Natural killer cell (primary cell): ENCODE data around the gene CTTNBP2NL. TPM values are rescaled to one million over a fixed set of nuclear protein-coding genes. Genes with fewer than 3 reads are reported as not detected.

Source experiments
- ATAC-seq, 3 donors: fragments of 150-1000 bp in 2 of 3; fragments of 200-7000 bp in 1 of 3; cut with Tn5 transposase; 1 replicate in 1 of 3; 2 replicates in 2 of 3; pipeline ENCODE4 v1.10.0; 2021; ENCODE audit warnings: mild to moderate bottlenecking in 2 of 3, moderate library complexity in 2 of 3
- DNase-seq, 2 donors: peaks; one replicate each; pipeline versions ENCODE4 v3.0.0 to v3.0.0-alpha.2; 2013 to 2021; ENCODE audit warnings: mixed read lengths in 1 of 2
- H3K27ac ChIP-seq: one replicate; pipeline ENCODE4 v1.5.1; 2013; ENCODE audit warnings: mild to moderate bottlenecking, low read length
- H3K27me3 ChIP-seq: one replicate; pipeline ENCODE4 v1.6.1; 2013; ENCODE audit warnings: low read length; ENCODE audit not compliant: control insufficient read depth, insufficient read depth
- H3K36me3 ChIP-seq: one replicate; pipeline ENCODE4 v1.6.1; 2013; ENCODE audit warnings: low read length; ENCODE audit not compliant: control insufficient read depth, insufficient read depth
- H3K4me1 ChIP-seq: one replicate; pipeline ENCODE4 v1.6.1; 2013; ENCODE audit warnings: low read length; ENCODE audit not compliant: control insufficient read depth, insufficient read depth
- H3K4me3 ChIP-seq: one replicate; pipeline ENCODE4 v1.5.1; 2013; ENCODE audit warnings: low read length
- H3K9me3 ChIP-seq: one replicate; pipeline ENCODE4 v1.6.1; 2013; ENCODE audit warnings: low read length; ENCODE audit not compliant: control insufficient read depth, insufficient read depth
- H3K27ac Mint-ChIP-seq, 2 donors: one replicate each; pipeline ENCODE4 v1.8.0; 2022; ENCODE audit warnings: mild to moderate bottlenecking in 2 of 2, mixed read lengths in 2 of 2, moderate library complexity in 1 of 2
- H3K27me3 Mint-ChIP-seq, 2 donors: one replicate each; pipeline ENCODE4 v1.8.0; 2022; ENCODE audit warnings: low read depth in 2 of 2, mixed read lengths in 2 of 2
- H3K36me3 Mint-ChIP-seq: one replicate; pipeline ENCODE4 v1.8.0; 2022; ENCODE audit warnings: mixed read lengths
- H3K4me1 Mint-ChIP-seq, 2 donors: one replicate each; pipeline ENCODE4 v1.8.0; 2022; ENCODE audit warnings: mixed read lengths in 2 of 2
- H3K4me3 Mint-ChIP-seq: one replicate; pipeline ENCODE4 v1.8.0; 2022; ENCODE audit warnings: mild to moderate bottlenecking, moderate library complexity, mixed read lengths
- H3K9me3 Mint-ChIP-seq, 2 donors: one replicate each; pipeline ENCODE4 v1.8.0; 2022; ENCODE audit warnings: mixed read lengths in 2 of 2
- WGBS: methylation state at CpG from one replicate; pipeline ENCODE4 v1.1.7; 2013; ENCODE audit warnings: missing lambda C conversion rate; ENCODE audit not compliant: insufficient coverage; 5-methylcytosine and 5-hydroxymethylcytosine counted together
- intact Hi-C: fragments of 100-400 bp; cut with micrococcal nuclease; formaldehyde crosslinking; loops from one replicate; pipeline ENCODE4 v1.14.2; 2022
- total RNA-seq, 4 donors: library from RNA; stranded (reverse); fragments of 120-200 nt in 1 of 4; gene quantifications; one replicate each; pipeline versions ENCODE4 v1.2.3 to v1.2.4, GENCODE V29; 2013 to 2022
- TF ChIP-seq, protein P1 (sequence below): fragments of 200-600 bp; IDR thresholded peaks from one replicate; pipeline ENCODE4 v1.8.0; 2022; ENCODE audit warnings: antibody characterized with exemption

The CTTNBP2NL gene
- total RNA-seq, 3 donors from 2014 or later (not counting 1 experiment from before 2014, with no cell fraction given), result 0.07 to 0.94 (median 0.15) TPM

DNA sequence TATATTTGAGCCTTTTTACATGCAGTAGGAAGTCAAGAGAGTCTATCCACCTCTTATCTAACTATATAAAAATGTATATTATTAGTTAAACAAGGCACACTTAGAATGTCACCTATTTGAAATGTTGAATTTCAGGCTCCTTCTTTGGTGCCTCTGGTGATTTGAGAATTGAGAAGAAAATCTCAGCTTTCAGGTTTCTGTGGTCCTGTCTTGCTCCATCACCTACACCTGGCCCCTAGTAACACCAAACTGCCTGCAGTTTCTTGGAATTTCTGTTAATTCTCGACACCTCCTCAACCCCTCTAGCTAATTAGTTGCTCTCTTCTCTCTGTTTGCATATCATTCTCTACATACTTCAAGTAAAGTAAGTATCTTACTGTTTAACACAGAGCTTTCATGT, 57.9 kb downstream of the CTTNBP2NL start:
- H3K27ac Mint-ChIP-seq, result no peak overlapping the region
- no peak for DNase-seq
- H3K4me1 Mint-ChIP-seq, result no peaks in the 10 kb centered on the region
- H3K9me3 ChIP-seq, result no peaks in the 10 kb centered on the region
- no peak overlapping the region for H3K27ac ChIP-seq
- 77% methylated on average over 1 of the region's 1 CpG for WGBS
- no peaks in the 10 kb centered on the region for H3K9me3 Mint-ChIP-seq
- no peak for ATAC-seq
- no peaks in the 10 kb centered on the region for H3K4me1 ChIP-seq
- no peaks in the 10 kb centered on the region for H3K27me3 ChIP-seq
- TF ChIP-seq, protein P1, sequence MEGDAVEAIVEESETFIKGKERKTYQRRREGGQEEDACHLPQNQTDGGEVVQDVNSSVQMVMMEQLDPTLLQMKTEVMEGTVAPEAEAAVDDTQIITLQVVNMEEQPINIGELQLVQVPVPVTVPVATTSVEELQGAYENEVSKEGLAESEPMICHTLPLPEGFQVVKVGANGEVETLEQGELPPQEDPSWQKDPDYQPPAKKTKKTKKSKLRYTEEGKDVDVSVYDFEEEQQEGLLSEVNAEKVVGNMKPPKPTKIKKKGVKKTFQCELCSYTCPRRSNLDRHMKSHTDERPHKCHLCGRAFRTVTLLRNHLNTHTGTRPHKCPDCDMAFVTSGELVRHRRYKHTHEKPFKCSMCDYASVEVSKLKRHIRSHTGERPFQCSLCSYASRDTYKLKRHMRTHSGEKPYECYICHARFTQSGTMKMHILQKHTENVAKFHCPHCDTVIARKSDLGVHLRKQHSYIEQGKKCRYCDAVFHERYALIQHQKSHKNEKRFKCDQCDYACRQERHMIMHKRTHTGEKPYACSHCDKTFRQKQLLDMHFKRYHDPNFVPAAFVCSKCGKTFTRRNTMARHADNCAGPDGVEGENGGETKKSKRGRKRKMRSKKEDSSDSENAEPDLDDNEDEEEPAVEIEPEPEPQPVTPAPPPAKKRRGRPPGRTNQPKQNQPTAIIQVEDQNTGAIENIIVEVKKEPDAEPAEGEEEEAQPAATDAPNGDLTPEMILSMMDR, result no peak
- H3K4me3 Mint-ChIP-seq, result no peak overlapping the region
- H3K27me3 Mint-ChIP-seq, result peaks cover 12 to 18% of the 10 kb centered on the region in 2 donors
- H3K4me3 ChIP-seq, result no peak overlapping the region
- H3K36me3 Mint-ChIP-seq, result no peaks in the 10 kb centered on the region
- H3K36me3 ChIP-seq, result no peaks in the 10 kb centered on the region
- intact Hi-C loops, result no loop called here

DNA sequence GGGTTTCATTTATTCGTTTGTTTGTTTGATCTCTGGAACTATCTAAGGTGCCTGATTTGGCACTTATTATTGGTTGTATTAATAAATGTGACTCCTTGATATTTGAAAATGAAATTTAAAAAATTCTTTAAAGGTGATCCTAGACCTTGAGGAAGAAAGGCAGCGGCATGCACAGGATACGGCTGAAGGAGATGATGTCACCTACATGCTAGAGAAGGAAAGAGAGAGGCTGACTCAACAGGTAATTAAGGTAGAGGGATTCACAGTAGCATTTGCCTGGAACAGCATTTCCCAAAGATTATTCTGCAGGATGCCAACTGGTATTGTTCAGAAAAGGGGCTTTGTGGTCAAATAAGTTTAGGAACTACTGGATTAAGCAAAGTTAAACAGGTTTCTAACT, 58.3 kb downstream of the CTTNBP2NL start:
- Histone ChIP-seq H3K36me3 (no peaks in the 10 kb centered on the region), H3K4me1 (no peaks in the 10 kb centered on the region), H3K4me3 (no peak overlapping the region), H3K27me3 (no peaks in the 10 kb centered on the region), H3K27ac (no peak overlapping the region), H3K9me3 (no peaks in the 10 kb centered on the region)
- intact Hi-C loops, result no loop called here
- no peak overlapping the region for H3K27ac Mint-ChIP-seq
- no peaks in the 10 kb centered on the region for H3K4me1 Mint-ChIP-seq
- H3K36me3 Mint-ChIP-seq, result no peaks in the 10 kb centered on the region
- no peak overlapping the region for H3K4me3 Mint-ChIP-seq
- 93% methylated on average over 3 of the region's 3 CpGs for WGBS
- no peak for DNase-seq
- TF ChIP-seq, protein P1, result no peak
- H3K27me3 Mint-ChIP-seq, result peaks cover 12 to 18% of the 10 kb centered on the region in 2 donors
- ATAC-seq, result no peak
- H3K9me3 Mint-ChIP-seq, result no peaks in the 10 kb centered on the region

DNA sequence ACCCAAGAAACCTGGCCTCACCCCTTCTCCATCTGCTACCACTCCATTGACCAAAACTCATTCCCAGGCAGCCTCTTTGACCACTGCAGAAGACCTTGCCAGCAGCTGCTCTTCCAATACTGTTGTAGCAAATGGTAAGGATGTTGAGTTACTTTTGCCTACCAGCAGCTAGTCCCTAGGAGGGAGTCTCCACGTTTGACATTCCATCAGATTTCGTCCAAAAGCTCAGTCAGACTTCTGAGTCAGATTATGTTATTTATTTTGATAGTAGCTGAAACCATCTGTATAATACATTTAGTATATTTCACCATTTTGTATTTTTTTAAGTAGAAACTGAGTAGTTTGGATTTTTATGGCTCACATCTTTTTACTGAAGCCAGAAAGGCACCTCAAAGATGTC, 61.2 kb downstream of the CTTNBP2NL start:
- no peak for ATAC-seq
- Histone ChIP-seq H3K36me3 (no peaks in the 10 kb centered on the region), H3K27me3 (no peaks in the 10 kb centered on the region), H3K27ac (no peak overlapping the region), H3K4me3 (no peak overlapping the region), H3K4me1 (no peaks in the 10 kb centered on the region), H3K9me3 (no peaks in the 10 kb centered on the region)
- no peak overlapping the region for H3K27ac Mint-ChIP-seq
- H3K4me3 Mint-ChIP-seq, result no peak overlapping the region
- no peak for DNase-seq
- H3K27me3 Mint-ChIP-seq, result peaks cover 20 to 22% of the 10 kb centered on the region in 2 donors
- intact Hi-C loops, result no loop called here
- no peaks in the 10 kb centered on the region for H3K4me1 Mint-ChIP-seq
- WGBS, result 67% methylated on average over 1 of the region's 2 CpGs
- H3K9me3 Mint-ChIP-seq, result no peaks in the 10 kb centered on the region
- TF ChIP-seq, protein P1, result no peak
- no peaks in the 10 kb centered on the region for H3K36me3 Mint-ChIP-seq

DNA sequence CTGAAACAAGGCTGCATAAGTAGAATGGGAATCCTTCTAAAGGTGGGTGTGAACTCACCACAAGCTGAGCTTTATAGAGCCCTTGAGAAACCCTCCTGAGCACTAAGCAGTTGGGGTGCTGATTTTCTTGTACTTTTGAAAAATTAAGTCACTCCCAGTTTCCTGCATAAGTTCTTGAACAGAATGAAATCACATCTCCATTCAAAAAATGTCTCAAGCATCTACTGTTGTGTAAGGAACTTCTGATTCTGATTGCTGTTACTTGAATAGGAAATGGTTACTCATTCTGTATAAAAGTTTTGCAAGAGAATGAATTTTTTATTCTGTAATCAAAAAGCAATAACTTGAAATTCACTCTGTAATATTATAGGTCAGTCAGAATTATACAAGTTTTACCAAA, 61.9 kb downstream of the CTTNBP2NL start:
- intact Hi-C loops, result no loop called here
- Histone ChIP-seq H3K36me3 (no peaks in the 10 kb centered on the region), H3K9me3 (no peaks in the 10 kb centered on the region), H3K27me3 (no peaks in the 10 kb centered on the region), H3K4me1 (no peaks in the 10 kb centered on the region), H3K27ac (no peak overlapping the region), H3K4me3 (no peak overlapping the region)
- DNase-seq (no peak), ATAC-seq (no peak)
- Mint-ChIP-seq H3K36me3 (no peaks in the 10 kb centered on the region), H3K9me3 (no peaks in the 10 kb centered on the region), H3K27me3 (peaks cover 26 to 27% of the 10 kb centered on the region in 2 donors), H3K4me1 (no peaks in the 10 kb centered on the region), H3K4me3 (no peak overlapping the region), H3K27ac (no peak overlapping the region)
- TF ChIP-seq, protein P1, result no peak
